ENCODE results near the gene MACROH2A1. TPM values are rescaled to one million over a fixed set of nuclear protein-coding genes. Genes with fewer than 3 reads are reported as not detected.

The MACROH2A1 gene
- total and polyA plus RNA-seq, 9 of the 15 experiments (the other 6 are each of a cell fraction or from before 2014, with no cell fraction given), result 44.9 to 289 (median 193) TPM

GRCh38 chr5:135438636-135439221 lies 39.7 kb upstream of the MACROH2A1 start:
- no peaks in the 10 kb centered on the region for H3K79me2 ChIP-seq (ENCODE audit: control insufficient read depth, insufficient read depth, low read length)
- ChIA-PET POLR2A (interaction anchor here (0.5 to 2.0 kb wide), 3 partner anchors 13 to 47 kb away, joined by 3 to 9 read pairs (median 3); no protein-coding TSS in a partner anchor), CTCF (ENCODE audit: low intra/inter-chr PET ratio) (no interaction called here)
- ATAC-seq (no peak), DNase-seq (ENCODE audit: extremely low read depth in 1 of 4, low spot score in 3 of 4) (no peak), FAIRE-seq (no peak)
- H2AFZ ChIP-seq (ENCODE audit: low read depth, low read length), result peak overlapping the region; percentile 92
- no peaks in the 10 kb centered on the region for H4K20me1 ChIP-seq (replicated peaks; ENCODE audit: control insufficient read depth, insufficient read depth, low read length)
- no peaks in the 10 kb centered on the region for H3K9me1 ChIP-seq (ENCODE audit: control insufficient read depth, insufficient read depth, low read length)
- no peak overlapping the region for H3K4me2 ChIP-seq (ENCODE audit: insufficient read depth, low read length)
- H3K36me3 ChIP-seq (ENCODE audit: control insufficient read depth, insufficient read depth, low read length), result no peaks in the 10 kb centered on the region
- H3K9ac ChIP-seq (ENCODE audit: insufficient read depth in 1 of 2, low read depth in 2 of 2, low read length in 2 of 2), result 0 out of 4 replicates have a peak overlapping the region, but pooled peaks of 1 of the 2 experiments have one; percentile 6
- H3K27me3 ChIP-seq (ENCODE audit: control insufficient read depth in 2 of 2, insufficient read depth in 2 of 2, low read length in 2 of 2), result no peaks in the 10 kb centered on the region
- H3K4me1 ChIP-seq (replicated peaks in 1 of 2; ENCODE audit: control insufficient read depth in 2 of 2, insufficient read depth in 2 of 2, low read length in 2 of 2), result peaks cover 36 to 37% of the 10 kb centered on the region in 2 experiments
- H3K9me3 ChIP-seq (replicated peaks; ENCODE audit: control insufficient read depth, insufficient read depth, low read depth, low read length), result no peaks in the 10 kb centered on the region
- no peak overlapping the region for H3K4me3 ChIP-seq
- BruUV-seq (replicated peaks), result no TSS peak
- intact Hi-C loops (cut with micrococcal nuclease) (no loop called here), in situ Hi-C loops (cut with MboI) (no loop called here)
- H3K27ac ChIP-seq (ENCODE audit: extremely low read depth, low read depth, low read length), result peak overlapping the region; percentile 17; the same call in 1 of the 3 replicates
- 69% methylated on average over 7 of the region's 10 CpGs for WGBS (ENCODE audit: insufficient coverage, low coverage, missing lambda C conversion rate)
- TF ChIP-seq, protein P1, sequence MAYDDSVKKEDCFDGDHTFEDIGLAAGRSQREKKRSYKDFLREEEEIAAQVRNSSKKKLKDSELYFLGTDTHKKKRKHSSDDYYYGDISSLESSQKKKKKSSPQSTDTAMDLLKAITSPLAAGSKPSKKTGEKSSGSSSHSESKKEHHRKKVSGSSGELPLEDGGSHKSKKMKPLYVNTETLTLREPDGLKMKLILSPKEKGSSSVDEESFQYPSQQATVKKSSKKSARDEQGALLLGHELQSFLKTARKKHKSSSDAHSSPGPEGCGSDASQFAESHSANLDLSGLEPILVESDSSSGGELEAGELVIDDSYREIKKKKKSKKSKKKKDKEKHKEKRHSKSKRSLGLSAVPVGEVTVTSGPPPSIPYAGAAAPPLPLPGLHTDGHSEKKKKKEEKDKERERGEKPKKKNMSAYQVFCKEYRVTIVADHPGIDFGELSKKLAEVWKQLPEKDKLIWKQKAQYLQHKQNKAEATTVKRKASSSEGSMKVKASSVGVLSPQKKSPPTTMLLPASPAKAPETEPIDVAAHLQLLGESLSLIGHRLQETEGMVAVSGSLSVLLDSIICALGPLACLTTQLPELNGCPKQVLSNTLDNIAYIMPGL (CRISPR knock-in tag; IDR thresholded peaks at IDR 0.05), result no peak
- TF ChIP-seq PTRF (tag; IDR thresholded peaks at IDR 0.05) (no peak), ZNF3 (CRISPR knock-in tag; IDR thresholded peaks at IDR 0.05) (no peak), NELFE (IDR thresholded peaks at IDR 0.05; ENCODE audit: insufficient read depth, insufficient read length) (no peak), ZBTB43 (CRISPR knock-in tag; IDR thresholded peaks at IDR 0.05) (no peak), RBM34 (IDR thresholded peaks at IDR 0.05; ENCODE audit: borderline replicate concordance, insufficient read depth, low read length) (no peak), ZNF589 (CRISPR knock-in tag; IDR thresholded peaks at IDR 0.05; ENCODE audit: low read depth) (no peak), NCOA6 (IDR thresholded peaks at IDR 0.05) (no peak), ZNF24 (IDR thresholded peaks at IDR 0.05) (no peak), RBM25 (IDR thresholded peaks at IDR 0.05; ENCODE audit: low read depth, low read length, severe bottlenecking) (no peak), DNMT1 (IDR thresholded peaks at IDR 0.05) (no peak), NRF1 (conservative IDR thresholded peaks at IDR 0.05 in 1 of 2, IDR thresholded peaks at IDR 0.05 in 1 of 2) (no peak), ZNF253 (CRISPR knock-in tag; conservative IDR thresholded peaks at IDR 0.05) (no peak), GATA2 (CRISPR knock-in tag; IDR thresholded peaks at IDR 0.05) (no peak), TEAD2 (tag; IDR thresholded peaks at IDR 0.05) (no peak), U2AF2 (optimal IDR thresholded peaks at IDR 0.05; ENCODE audit: low read depth, low read length) (no peak), TSHZ1 (CRISPR knock-in tag; IDR thresholded peaks at IDR 0.05) (no peak)

All from K562 (cell line).